ENCODE results near the gene GRIN2C.

Gene GRIN2C

GRCh38 chr17:74796211-74796610, 63.5 kb downstream of the GRIN2C start:
- DNase-seq = no peak

- DNase-seq = no peak
Observed at GRCh38 chr17:74795327-74796020, 64.2 kb downstream of the GRIN2C start.

GRCh38 chr17:74792586-74793105, 67.0 kb downstream of the GRIN2C start:
- no peak for DNase-seq

Measured in activated CD4-positive, CD25-positive, alpha-beta regulatory T cell treated with anti-CD3 and anti-CD28 coated beads, Interleukin-2, amount 50 U/mL, for 72 hours (primary cell).